22Rv1 (cell line): ENCODE measurements around the gene SHC2.
A peak's percentile ranks its signal among the peaks of the same experiment; 100 is the strongest.

Experiments
- H3K27ac ChIP-seq: fragments of 450-650 bp; 2 replicates; pipeline ENCODE4 v1.5.1; 2017
- CTCF ChIP-seq: fragments of 450-650 bp; IDR thresholded peaks from 2 replicates; pipeline ENCODE4 v1.5.1; 2017; ENCODE audit warnings: mild to moderate bottlenecking
- ZFX ChIP-seq: fragments of 450-650 bp; IDR thresholded peaks from 2 replicates; pipeline ENCODE4 v1.6.1; 2017; ENCODE audit warnings: antibody characterized with exemption, borderline replicate concordance

Gene SHC2

GRCh38 chr19:408902-409515, 51.8 kb downstream of the SHC2 start, which contains the start of gene C2CD4C:
Gene C2CD4C (minus strand): TSS chr19:409147. CDS start chr19:408361, 786 bp downstream.
- H3K27ac ChIP-seq: no peak within 1 kb of the TSS
- TF ChIP-seq CTCF (no peak), ZFX (no peak)

GRCh38 chr19:408441-408901, 52.4 kb downstream of the SHC2 start:
- no peak for TF ChIP-seq CTCF
- TF ChIP-seq ZFX: no peak
- no peak overlapping the region for H3K27ac ChIP-seq

DNA sequence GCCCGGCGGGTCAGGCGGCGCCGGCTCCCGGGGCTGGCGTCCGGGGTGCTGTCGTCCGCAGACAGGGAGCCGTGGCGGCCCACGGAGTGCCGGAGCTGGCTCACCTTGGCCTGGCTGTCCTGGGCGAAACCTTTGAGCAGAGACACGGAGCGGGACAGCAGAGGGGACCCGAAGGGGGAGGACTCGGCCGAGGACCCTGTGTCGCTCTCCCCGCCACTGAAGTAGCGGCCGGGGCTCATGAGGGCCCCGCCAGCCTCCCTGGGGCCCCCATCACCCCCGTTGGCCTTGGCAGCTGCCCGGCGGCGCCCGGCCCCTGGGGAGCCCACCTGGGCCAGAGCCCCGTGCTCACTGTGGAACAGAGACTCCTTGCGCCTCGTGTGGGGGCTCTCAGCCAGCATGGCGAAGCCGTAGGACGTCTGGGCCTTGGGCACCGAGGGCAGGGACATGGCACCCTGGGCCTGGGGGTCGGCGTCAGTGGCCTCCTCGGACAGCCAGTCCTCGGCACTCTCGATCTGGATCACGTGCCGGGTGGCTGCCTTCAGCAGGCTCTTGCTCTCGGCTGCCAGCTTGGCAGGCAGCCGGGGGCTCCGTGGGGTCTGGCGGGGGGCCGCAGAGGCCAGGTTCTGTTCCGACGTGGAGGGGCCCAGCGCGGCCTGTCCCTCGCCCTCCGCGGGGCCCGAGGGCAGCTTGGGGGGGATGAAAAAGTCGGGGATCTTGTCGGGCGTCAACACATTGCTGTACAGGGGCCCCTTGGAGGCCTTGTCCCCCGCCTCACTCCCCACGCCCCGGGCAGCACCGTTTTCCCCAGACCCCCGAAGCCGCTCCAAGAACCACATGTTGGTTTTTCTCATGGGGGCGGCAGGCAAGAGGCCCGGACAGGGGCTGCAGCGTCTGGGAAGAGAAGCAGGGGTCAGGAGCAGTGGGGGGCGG, 53.1 kb downstream of the SHC2 start:
- no peak for TF ChIP-seq CTCF
- no peak for TF ChIP-seq ZFX
- H3K27ac ChIP-seq: no peak overlapping the region

- 0 out of 2 replicates have a peak, but pooled peaks have one; percentile 11 for TF ChIP-seq CTCF
- TF ChIP-seq ZFX: no peak
- no peak overlapping the region for H3K27ac ChIP-seq
These were observed 53.8 kb downstream of the SHC2 start for GRCh38 chr19:406971-407510.

DNA sequence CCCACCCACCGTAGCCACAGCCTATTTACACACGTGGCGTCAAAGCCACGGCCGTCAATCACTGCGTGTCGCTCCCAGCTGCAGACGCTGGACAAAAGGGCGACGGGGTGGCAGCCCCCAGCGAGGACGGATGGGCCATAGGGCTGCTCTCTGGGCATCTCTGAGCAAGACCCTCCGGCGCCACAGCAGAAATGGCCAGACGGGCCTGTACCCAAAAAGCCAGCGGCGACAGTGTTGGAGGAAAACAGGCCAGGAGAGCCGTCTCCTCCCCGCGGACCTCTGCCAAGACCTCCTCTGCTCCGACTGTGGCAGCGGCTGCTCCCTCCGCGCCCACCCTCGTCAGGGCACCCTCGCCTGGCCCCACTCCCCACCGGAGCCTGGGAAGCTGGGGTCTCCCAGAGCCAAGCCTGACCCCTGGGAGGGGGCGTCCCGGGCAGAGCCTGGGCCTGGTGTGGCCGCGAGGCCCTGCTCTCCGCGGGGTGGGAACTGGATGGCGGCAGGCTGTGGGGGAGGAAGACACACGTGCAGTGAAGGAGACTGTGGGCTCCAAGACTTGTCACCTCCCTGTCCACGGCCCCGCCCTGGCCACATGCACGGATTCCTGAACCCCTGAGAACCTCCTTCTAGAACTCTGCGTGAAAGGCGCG, 54.6 kb downstream of the SHC2 start:
- no peak overlapping the region for H3K27ac ChIP-seq
- TF ChIP-seq CTCF (no peak), ZFX (no peak)

GRCh38 chr19:405121-405965, 55.5 kb downstream of the SHC2 start:
- H3K27ac ChIP-seq: no peak overlapping the region
- TF ChIP-seq ZFX: no peak
- no peak for TF ChIP-seq CTCF
